Brain microvascular endothelial cell (primary cell): ENCODE results near the gene PIGN.
"Not testable (repeated sequence)": the region's sequence is repeated elsewhere in the genome, so short reads cannot be mapped to it uniquely, and the experiment has no call there.

Source experiments
- DNase-seq: peaks from one replicate; pipeline ENCODE4 v3.0.0-alpha.2; 2020
- H3K27ac ChIP-seq: fragments of 250-450 bp; sonication (Bioruptor Pico); 2 replicates; pipeline ENCODE4 v1.5.1; 2020; ENCODE audit warnings: mild to moderate bottlenecking, moderate library complexity
- H3K27me3 ChIP-seq: fragments of 250-450 bp; sonication (Bioruptor Pico); replicated peaks from 2 replicates; pipeline ENCODE4 v1.5.1; 2020; ENCODE audit warnings: mild to moderate bottlenecking
- H3K36me3 ChIP-seq: fragments of 250-450 bp; sonication (Bioruptor Pico); replicated peaks from 2 replicates; pipeline ENCODE4 v1.5.1; 2020; ENCODE audit warnings: mild to moderate bottlenecking
- H3K4me3 ChIP-seq: 2 replicates; pipeline ENCODE4 v1.5.1; 2011; ENCODE audit warnings: low read depth, mild to moderate bottlenecking, control low read depth, low read length, moderate library complexity
- in situ Hi-C: cut with HindIII; loops from 2 replicates; pipeline ENCODE4 v1.10.0; 2017; ENCODE audit warnings: low sequenced_read_pairs, low pct_ligation_motif_present
- TF ChIP-seq, protein P1 (sequence below): IDR thresholded peaks from 2 replicates; pipeline ENCODE4 v1.5.1; 2011; ENCODE audit warnings: low read depth, mild to moderate bottlenecking, moderate library complexity, low read length, control low read depth, inconsistent platforms; ENCODE audit errors: missing control alignments

Gene PIGN

DNA sequence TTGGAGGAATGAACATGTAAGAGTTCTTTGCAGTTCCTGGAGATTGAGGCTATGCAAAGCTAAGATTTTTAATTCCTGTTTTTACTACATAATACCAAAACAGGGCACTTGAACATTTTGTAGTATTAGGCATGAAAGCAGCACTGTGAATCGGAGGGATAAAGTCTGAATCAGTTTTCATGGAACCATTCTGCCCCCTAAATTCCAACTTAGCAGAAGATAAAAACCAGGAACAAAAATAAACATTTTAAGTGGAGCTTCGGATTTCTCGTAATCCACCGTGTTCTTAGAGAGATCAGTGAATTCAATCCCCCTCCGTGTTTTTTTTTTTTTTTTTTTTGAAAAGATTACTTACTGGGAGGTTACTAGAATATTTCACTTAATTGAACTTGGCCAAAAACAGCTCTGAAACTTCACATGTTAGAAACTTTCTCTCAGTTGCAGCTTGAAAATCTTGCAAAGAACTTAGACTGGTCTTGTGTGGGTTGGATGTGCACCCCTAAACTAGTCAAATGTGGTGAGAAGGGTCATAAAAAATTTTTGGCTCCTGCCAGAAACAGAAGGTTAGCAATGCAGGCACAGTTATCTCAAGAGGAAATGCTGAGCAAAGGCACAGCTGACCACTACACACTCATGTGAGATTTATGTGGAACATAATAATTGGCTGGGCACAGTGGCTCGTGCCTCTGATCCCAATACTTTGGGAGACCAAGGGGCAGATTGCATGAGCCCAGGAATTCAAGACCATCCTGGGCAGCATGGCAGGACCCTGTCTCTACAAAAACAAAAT is 148.7 kb downstream of the PIGN start:
- H3K27me3 ChIP-seq: no peaks in the 10 kb centered on the region
- no peaks in the 10 kb centered on the region for H3K36me3 ChIP-seq
- H3K27ac ChIP-seq: peak overlapping the region; percentile 9
- DNase-seq: peak; percentile 48
- H3K4me3 ChIP-seq: no peak overlapping the region
- in situ Hi-C loops: no loop called here
- TF ChIP-seq, protein P1, sequence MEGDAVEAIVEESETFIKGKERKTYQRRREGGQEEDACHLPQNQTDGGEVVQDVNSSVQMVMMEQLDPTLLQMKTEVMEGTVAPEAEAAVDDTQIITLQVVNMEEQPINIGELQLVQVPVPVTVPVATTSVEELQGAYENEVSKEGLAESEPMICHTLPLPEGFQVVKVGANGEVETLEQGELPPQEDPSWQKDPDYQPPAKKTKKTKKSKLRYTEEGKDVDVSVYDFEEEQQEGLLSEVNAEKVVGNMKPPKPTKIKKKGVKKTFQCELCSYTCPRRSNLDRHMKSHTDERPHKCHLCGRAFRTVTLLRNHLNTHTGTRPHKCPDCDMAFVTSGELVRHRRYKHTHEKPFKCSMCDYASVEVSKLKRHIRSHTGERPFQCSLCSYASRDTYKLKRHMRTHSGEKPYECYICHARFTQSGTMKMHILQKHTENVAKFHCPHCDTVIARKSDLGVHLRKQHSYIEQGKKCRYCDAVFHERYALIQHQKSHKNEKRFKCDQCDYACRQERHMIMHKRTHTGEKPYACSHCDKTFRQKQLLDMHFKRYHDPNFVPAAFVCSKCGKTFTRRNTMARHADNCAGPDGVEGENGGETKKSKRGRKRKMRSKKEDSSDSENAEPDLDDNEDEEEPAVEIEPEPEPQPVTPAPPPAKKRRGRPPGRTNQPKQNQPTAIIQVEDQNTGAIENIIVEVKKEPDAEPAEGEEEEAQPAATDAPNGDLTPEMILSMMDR: no peak

DNA sequence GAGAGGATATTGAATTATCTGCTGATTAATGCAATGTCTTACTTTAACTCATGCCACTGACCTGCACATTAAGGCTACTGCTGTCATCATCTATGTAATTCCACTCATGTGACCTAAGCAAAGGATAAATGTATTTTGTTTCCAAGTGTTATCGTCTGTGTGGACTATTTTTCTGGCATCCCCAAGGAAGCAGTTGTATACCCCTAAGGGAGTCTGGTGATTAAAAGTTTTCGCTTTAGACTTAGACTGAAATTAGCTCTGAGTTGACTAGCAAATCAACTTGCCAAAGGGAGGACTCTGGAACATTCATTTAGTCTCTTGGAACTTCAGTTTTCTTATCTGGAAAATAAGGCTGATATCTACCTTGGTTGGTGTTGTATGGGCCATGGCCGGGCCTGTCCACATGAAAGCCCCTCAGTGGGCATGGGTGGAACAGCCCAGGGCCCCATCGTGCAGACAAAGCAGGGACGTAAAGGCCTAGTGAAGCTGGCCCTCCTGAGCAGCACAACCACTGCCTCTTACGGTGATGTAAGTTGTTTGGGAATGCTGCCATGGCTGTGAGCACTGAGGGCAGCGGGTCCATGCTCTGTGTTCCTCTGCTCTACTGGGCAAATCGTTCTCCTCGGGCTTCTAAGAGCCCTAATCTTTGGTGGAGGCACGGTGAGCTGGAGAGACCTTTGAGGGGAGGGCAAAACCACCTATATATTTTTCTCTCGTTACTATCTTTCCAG is 149.7 kb downstream of the PIGN start:
- no peak overlapping the region for H3K27ac ChIP-seq
- TF ChIP-seq, protein P1: no peak
- no peaks in the 10 kb centered on the region for H3K27me3 ChIP-seq
- in situ Hi-C loops: no loop called here
- H3K4me3 ChIP-seq: no peak overlapping the region
- DNase-seq: no peak
- H3K36me3 ChIP-seq: no peaks in the 10 kb centered on the region

DNA sequence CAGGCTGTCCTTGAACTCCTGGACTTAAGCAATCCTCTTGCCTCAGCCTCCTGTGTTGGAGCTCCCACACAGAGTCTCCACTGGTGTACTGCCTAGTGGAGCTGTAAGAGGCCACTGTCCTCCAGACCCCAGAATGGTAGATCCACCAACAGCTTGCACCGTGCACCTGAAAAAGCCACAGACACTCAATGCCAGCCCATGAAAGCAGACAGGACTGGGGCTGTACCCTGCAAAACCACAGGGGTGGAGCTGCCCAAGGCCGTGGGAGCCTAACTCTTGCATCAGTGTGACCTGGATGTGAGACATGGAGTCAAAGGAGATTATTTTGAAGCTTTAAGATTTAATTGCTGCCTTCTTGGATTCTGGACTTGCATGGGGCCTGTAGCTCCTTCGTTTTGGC is 152.6 kb downstream of the PIGN start:
- in situ Hi-C loops, H3K27me3 ChIP-seq, H3K4me3 ChIP-seq, H3K36me3 ChIP-seq, DNase-seq, H3K27ac ChIP-seq: not testable (repeated sequence)

DNA sequence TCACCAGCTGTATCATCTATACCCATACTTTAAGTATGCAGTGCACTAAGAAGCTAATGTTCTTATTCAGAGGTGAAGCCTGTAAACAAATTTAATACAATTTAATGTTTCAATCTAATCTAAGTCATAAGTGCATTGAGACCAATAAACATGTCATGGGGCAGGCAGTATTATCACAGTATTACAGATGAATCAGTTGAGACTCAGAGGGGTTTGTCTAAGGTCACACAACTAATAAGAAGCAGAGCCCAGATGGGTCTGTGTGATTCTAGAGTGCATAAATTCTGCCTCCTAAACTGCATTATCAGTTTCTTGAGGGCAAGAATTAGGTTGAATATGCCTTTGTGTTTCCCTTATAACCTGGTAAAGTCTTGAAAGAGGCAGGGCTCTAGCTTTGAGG is 153.1 kb downstream of the PIGN start:
- no peak overlapping the region for H3K27ac ChIP-seq
- TF ChIP-seq, protein P1: no peak
- in situ Hi-C loops: no loop called here
- no peak for DNase-seq
- no peaks in the 10 kb centered on the region for H3K27me3 ChIP-seq
- H3K36me3 ChIP-seq: no peaks in the 10 kb centered on the region
- H3K4me3 ChIP-seq: no peak overlapping the region

DNA sequence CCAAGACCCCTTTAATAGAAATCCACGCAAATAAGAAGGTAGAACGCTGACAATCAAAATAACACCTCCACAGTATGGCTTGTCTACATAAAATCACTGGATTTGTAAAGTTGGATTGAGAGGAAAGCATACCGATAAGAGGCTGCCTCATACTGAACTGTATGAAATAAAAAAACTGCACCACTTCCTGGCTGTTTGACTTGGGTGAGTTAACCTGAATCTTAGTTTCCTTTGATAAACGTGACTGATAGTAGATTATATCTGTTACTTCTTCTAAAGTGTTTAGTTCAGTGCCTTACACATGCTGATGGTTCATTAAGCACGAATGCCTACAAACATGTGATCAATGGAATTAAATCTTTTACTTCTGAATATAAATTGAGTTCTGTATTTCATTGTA is 153.6 kb downstream of the PIGN start:
- H3K36me3 ChIP-seq: no peaks in the 10 kb centered on the region
- DNase-seq: no peak
- in situ Hi-C loops: no loop called here
- no peak overlapping the region for H3K27ac ChIP-seq
- H3K4me3 ChIP-seq: no peak overlapping the region
- H3K27me3 ChIP-seq: no peaks in the 10 kb centered on the region
- TF ChIP-seq, protein P1: no peak

DNA sequence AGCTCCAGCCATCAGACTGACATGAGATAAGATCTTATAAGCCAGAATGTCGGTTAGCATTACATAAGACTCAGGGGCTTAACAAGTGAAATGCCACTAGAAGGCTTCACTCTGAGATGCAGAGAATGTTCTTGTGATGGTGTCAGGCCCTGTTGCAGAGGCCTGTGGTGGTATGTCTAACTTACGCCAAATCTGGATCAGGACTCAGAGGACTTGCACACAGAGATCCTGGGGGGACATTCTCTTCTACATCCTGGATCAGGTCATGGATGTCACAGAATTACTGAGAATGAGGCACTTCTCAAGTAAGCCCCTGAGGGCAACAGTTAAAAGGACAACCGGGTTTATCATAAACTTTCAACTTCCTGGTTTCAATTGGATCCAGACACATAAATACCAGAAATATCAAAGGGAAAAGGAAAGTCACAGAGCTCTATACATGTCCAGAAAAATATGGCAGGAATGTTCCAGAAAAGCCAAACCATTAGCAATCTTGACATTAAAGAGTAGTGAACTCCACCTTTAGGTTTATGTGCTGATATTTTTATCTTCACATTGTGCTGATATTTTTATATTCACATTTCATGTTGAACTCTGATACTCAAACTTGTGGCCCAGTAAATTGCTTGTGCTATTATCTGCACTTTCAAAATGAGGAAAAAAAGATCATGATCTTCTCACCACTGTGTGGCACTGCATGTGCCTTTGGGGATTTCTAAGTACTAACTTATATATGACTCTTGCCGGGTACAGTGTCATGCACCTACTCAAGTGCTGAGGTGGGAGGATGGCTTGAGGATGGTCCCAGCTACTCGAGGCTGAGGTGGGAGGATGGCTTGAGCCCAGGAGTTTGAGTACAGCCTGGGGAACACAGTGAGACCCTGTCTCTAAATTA is 156.5 kb downstream of the PIGN start:
- Histone ChIP-seq H3K27me3 (no peaks in the 10 kb centered on the region), H3K36me3 (no peaks in the 10 kb centered on the region), H3K4me3 (no peak overlapping the region), H3K27ac (no peak overlapping the region)
- no peak for DNase-seq
- in situ Hi-C loops: no loop called here
- TF ChIP-seq, protein P1: no peak
